ENCODE data around the gene CCDC97.

The CCDC97 gene

GRCh38 chr19:41352609-41353465 lies 42.9 kb downstream of the CCDC97 start:
- TF ChIP-seq POLR2A (IDR thresholded peaks at IDR 0.05; ENCODE audit: low read depth, low read length), result 0 out of 2 replicates have a peak, but pooled peaks have one; percentile 28
- FAIRE-seq (no peak), DNase-seq (ENCODE audit: insufficient read length, low spot score) (no peak)

- peak; percentile 81 for TF ChIP-seq POLR2A (IDR thresholded peaks at IDR 0.05; ENCODE audit: low read depth, low read length)
- FAIRE-seq (no peak), DNase-seq (ENCODE audit: insufficient read length, low spot score) (peak; percentile 97)
These were observed 43.7 kb downstream of the CCDC97 start, which contains the start of gene TGFB1 for GRCh38 chr19:41353466-41354342. Gene TGFB1 (minus strand): TSS chr19:41353922. CDS start chr19:41353044, 878 bp downstream.

GRCh38 chr19:41354343-41354953 lies 44.5 kb downstream of the CCDC97 start:
- FAIRE-seq (no peak), DNase-seq (ENCODE audit: insufficient read length, low spot score) (no peak)
- no peak for TF ChIP-seq POLR2A (IDR thresholded peaks at IDR 0.05; ENCODE audit: low read depth, low read length)

GRCh38 chr19:41355035-41355434 lies 45.1 kb downstream of the CCDC97 start:
- no peak for FAIRE-seq

GRCh38 chr19:41355802-41356201 lies 45.8 kb downstream of the CCDC97 start:
- no peak for TF ChIP-seq POLR2A (IDR thresholded peaks at IDR 0.05; ENCODE audit: low read depth, low read length)
- no peak for DNase-seq (ENCODE audit: insufficient read length, low spot score)
- FAIRE-seq, result no peak

More at GRCh38 chr19:41355035-41355434, 45.1 kb downstream of the CCDC97 start:
- TF ChIP-seq POLR2A (IDR thresholded peaks at IDR 0.05; ENCODE audit: low read depth, low read length), result no peak
- no peak for DNase-seq (ENCODE audit: insufficient read length, low spot score)

- no peak for FAIRE-seq
- no peak for TF ChIP-seq POLR2A (IDR thresholded peaks at IDR 0.05; ENCODE audit: low read depth, low read length)
- no peak for DNase-seq (ENCODE audit: insufficient read length, low spot score)
These were observed 47.2 kb downstream of the CCDC97 start for GRCh38 chr19:41356984-41357739.

- FAIRE-seq, result no peak
- no peak for DNase-seq (ENCODE audit: insufficient read length, low spot score)
These were observed 47.8 kb downstream of the CCDC97 start for GRCh38 chr19:41357746-41358145.

GRCh38 chr19:41359741-41360140 lies 49.8 kb downstream of the CCDC97 start:
- TF ChIP-seq POLR2A (IDR thresholded peaks at IDR 0.05; ENCODE audit: low read depth, low read length), result no peak
- FAIRE-seq (no peak), DNase-seq (ENCODE audit: insufficient read length, low spot score) (no peak)

More at GRCh38 chr19:41357746-41358145, 47.8 kb downstream of the CCDC97 start:
- TF ChIP-seq POLR2A (IDR thresholded peaks at IDR 0.05; ENCODE audit: low read depth, low read length), result no peak

- TF ChIP-seq POLR2A (IDR thresholded peaks at IDR 0.05; ENCODE audit: low read depth, low read length), result no peak
- FAIRE-seq (no peak), DNase-seq (ENCODE audit: insufficient read length, low spot score) (no peak)
These were observed 52.3 kb downstream of the CCDC97 start for GRCh38 chr19:41362143-41362847.

- no peak for TF ChIP-seq POLR2A (IDR thresholded peaks at IDR 0.05; ENCODE audit: low read depth, low read length)
These were observed 53.4 kb downstream of the CCDC97 start for GRCh38 chr19:41363371-41363752.

GRCh38 chr19:41363753-41364523 lies 54.0 kb downstream of the CCDC97 start, which contains the start of gene B9D2:
Gene B9D2 (minus strand): TSS chr19:41364149. CDS start chr19:41363519, 630 bp downstream.
- FAIRE-seq, result peak; percentile 60
- peak; percentile 94 for DNase-seq (ENCODE audit: insufficient read length, low spot score)
- TF ChIP-seq POLR2A (IDR thresholded peaks at IDR 0.05; ENCODE audit: low read depth, low read length), result peak; percentile 75

More at GRCh38 chr19:41363371-41363752, 53.4 kb downstream of the CCDC97 start:
- FAIRE-seq (no peak), DNase-seq (ENCODE audit: insufficient read length, low spot score) (no peak)
